ENCODE data around the gene RTN4R. TPM values are rescaled to one million over a fixed set of nuclear protein-coding genes. Genes with fewer than 3 reads are reported as not detected.
"Not testable (repeated sequence)": the region's sequence is repeated elsewhere in the genome, so short reads cannot be mapped to it uniquely, and the experiment has no call there.

The RTN4R gene
- total RNA-seq, 4 donors from 2014 or later: 1.8 to 2.2 TPM; not detected in 2

- Histone ChIP-seq H3K36me3 (no peaks in the 10 kb centered on the region), H3K4me3 (no peak overlapping the region), H3K27ac (replicated peaks in 1 of 4) (no peak overlapping the region), H3K27me3 (peaks cover 0 to 6% (median 0%) of the 10 kb centered on the region in 4 donors), H3K9me3 (no peaks in the 10 kb centered on the region), H3K4me1 (peaks cover 4 to 9% (median 8%) of the 10 kb centered on the region in 4 donors)
- WGBS: 69% methylated on average over 8 of the region's 13 CpGs
- TF ChIP-seq CTCF (IDR thresholded peaks at IDR 0.05) (no peak), POLR2A (IDR thresholded peaks at IDR 0.05; ENCODE audit: low read depth) (no peak), POLR2AphosphoS5 (IDR thresholded peaks at IDR 0.05) (no peak), EP300 (IDR thresholded peaks at IDR 0.05) (no peak)
- no peak for DNase-seq (ENCODE audit: extremely low spot score)
- intact Hi-C loops (cut with DNase I): no loop called here
Observed at GRCh38 chr22:20272700-20273099, 4.6 kb upstream of the RTN4R start.

- intact Hi-C loops (cut with DNase I): no loop called here
- Histone ChIP-seq H3K27ac (replicated peaks in 1 of 4) (no peak overlapping the region), H3K27me3 (peaks cover 0 to 12% (median 0%) of the 10 kb centered on the region in 4 donors), H3K36me3 (no peaks in the 10 kb centered on the region), H3K9me3 (no peaks in the 10 kb centered on the region), H3K4me1 (peaks cover 10 to 14% (median 13%) of the 10 kb centered on the region in 4 donors), H3K4me3 (no peak overlapping the region)
- TF ChIP-seq POLR2A (IDR thresholded peaks at IDR 0.05; ENCODE audit: low read depth): no peak
- TF ChIP-seq POLR2AphosphoS5 (IDR thresholded peaks at IDR 0.05): no peak
- TF ChIP-seq EP300 (IDR thresholded peaks at IDR 0.05): no peak
- no peak for TF ChIP-seq CTCF (IDR thresholded peaks at IDR 0.05)
- WGBS: 84% methylated on average over 7 of the region's 9 CpGs
- no peak for DNase-seq (ENCODE audit: extremely low spot score)
Observed at GRCh38 chr22:20272174-20272573, 4.1 kb upstream of the RTN4R start.

GRCh38 chr22:20271114-20271994 is 3.2 kb upstream of the RTN4R start:
- no peak for TF ChIP-seq EP300 (IDR thresholded peaks at IDR 0.05)
- TF ChIP-seq POLR2A (IDR thresholded peaks at IDR 0.05; ENCODE audit: low read depth): no peak
- no peak for TF ChIP-seq POLR2AphosphoS5 (IDR thresholded peaks at IDR 0.05)
- TF ChIP-seq CTCF (IDR thresholded peaks at IDR 0.05): no peak
- no peaks in the 10 kb centered on the region for H3K9me3 ChIP-seq
- no peak for DNase-seq (ENCODE audit: extremely low spot score)
- H3K36me3 ChIP-seq: no peaks in the 10 kb centered on the region
- peaks cover 0 to 14% (median 0%) of the 10 kb centered on the region in 4 donors for H3K27me3 ChIP-seq
- intact Hi-C loops (cut with DNase I): no loop called here
- WGBS: 91% methylated on average over 4 of the region's 14 CpGs
- no peak overlapping the region for H3K4me3 ChIP-seq
- H3K4me1 ChIP-seq: peaks cover 11 to 17% (median 15%) of the 10 kb centered on the region in 4 donors
- no peak overlapping the region for H3K27ac ChIP-seq (replicated peaks in 1 of 4)

GRCh38 chr22:20270190-20271113 is 2.3 kb upstream of the RTN4R start:
- 80% methylated on average over 8 of the region's 23 CpGs for WGBS
- intact Hi-C loops (cut with DNase I); H3K4me3 ChIP-seq; H3K9me3 ChIP-seq; H3K27ac ChIP-seq (replicated peaks in 1 of 4); DNase-seq (ENCODE audit: extremely low spot score); H3K36me3 ChIP-seq: not testable (repeated sequence)
- Histone ChIP-seq H3K27me3 (peaks cover 0 to 14% (median 0%) of the 10 kb centered on the region in 4 donors), H3K4me1 (peaks cover 11 to 17% (median 15%) of the 10 kb centered on the region in 4 donors)

- not testable (repeated sequence) for H3K9me3 ChIP-seq; DNase-seq (ENCODE audit: extremely low spot score); H3K4me3 ChIP-seq; H3K27ac ChIP-seq (replicated peaks in 1 of 4); H3K36me3 ChIP-seq
- peaks cover 11 to 17% (median 15%) of the 10 kb centered on the region in 4 donors for H3K4me1 ChIP-seq
- intact Hi-C loops (cut with DNase I): loop anchor here (5.0 kb wide), 1 partner anchor 112 kb away; no protein-coding TSS in a partner anchor
- H3K27me3 ChIP-seq: peaks cover 0 to 14% (median 0%) of the 10 kb centered on the region in 4 donors
- 85% methylated on average over 5 of the region's 8 CpGs for WGBS
Observed at GRCh38 chr22:20269673-20270072, 1.6 kb upstream of the RTN4R start.

- DNase-seq (ENCODE audit: extremely low spot score); H3K4me3 ChIP-seq; H3K36me3 ChIP-seq; H3K27ac ChIP-seq (replicated peaks in 1 of 4); H3K9me3 ChIP-seq: not testable (repeated sequence)
- WGBS: no CpG with 5 or more reads among the region's 4 CpGs
- Histone ChIP-seq H3K4me1 (peaks cover 11 to 17% (median 15%) of the 10 kb centered on the region in 4 donors), H3K27me3 (peaks cover 0 to 14% (median 0%) of the 10 kb centered on the region in 4 donors)
- intact Hi-C loops (cut with DNase I): loop anchor here (5.0 kb wide), 1 partner anchor 112 kb away; no protein-coding TSS in a partner anchor
Observed at GRCh38 chr22:20269201-20269600, 1.1 kb upstream of the RTN4R start.
